Glomerular endothelial cell (primary cell): ENCODE measurements around the gene MED23. TPM values are rescaled to one million over a fixed set of nuclear protein-coding genes. Genes with fewer than 3 reads are reported as not detected.

Source experiments
- DNase-seq: peaks from one replicate; pipeline ENCODE4 v3.0.0-alpha.2; 2011; ENCODE audit warnings: low read depth, low spot score; ENCODE audit errors: extremely low read depth
- total RNA-seq: library from RNA; depleted of rRNA; stranded (reverse); fragments of >200 nt; gene quantifications from 2 replicates; pipeline ENCODE4 v1.2.3, GENCODE V29; 2015

The MED23 gene
- total RNA-seq, 1 donor from 2014 or later = 20.9 TPM

DNA sequence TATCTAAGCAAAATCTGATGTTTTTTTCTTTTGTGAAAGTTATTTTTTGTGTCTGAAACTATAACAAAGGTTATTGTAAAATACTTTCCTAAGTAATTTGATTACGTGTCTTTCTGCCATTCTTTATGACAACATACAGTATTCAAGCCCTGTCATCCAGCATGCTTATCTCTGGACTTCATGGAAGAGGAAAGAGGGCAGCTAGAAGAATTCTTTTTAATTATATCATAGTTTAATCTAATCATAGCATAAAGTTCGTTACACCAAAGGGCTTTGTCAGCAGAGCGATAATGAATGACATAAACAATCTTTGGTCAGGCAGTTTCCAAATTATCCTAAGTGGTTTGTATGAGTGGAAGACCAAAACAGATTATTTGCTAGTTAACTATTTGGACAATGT lies 12.5 kb upstream of the MED23 start:
- no peak for DNase-seq

DNA sequence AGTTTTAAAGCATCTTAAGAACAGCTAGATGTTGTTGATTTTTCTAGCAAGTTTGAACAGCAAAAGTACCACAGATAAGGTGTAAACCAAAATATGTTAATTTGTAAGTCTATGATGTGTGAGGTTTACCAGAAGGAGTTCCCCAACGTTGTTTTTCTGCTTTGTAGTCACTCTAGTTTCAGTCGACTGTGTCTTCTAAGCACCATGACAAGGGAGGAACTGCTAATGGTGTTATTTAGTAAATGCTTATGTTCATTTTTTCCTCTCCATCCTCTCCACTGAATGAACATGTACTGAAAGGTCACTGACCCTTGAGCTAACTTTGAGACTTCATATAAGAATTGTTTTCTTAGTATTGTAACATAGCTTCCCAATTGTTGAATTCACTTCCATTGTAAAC lies 12.1 kb upstream of the MED23 start:
- DNase-seq = no peak

DNA sequence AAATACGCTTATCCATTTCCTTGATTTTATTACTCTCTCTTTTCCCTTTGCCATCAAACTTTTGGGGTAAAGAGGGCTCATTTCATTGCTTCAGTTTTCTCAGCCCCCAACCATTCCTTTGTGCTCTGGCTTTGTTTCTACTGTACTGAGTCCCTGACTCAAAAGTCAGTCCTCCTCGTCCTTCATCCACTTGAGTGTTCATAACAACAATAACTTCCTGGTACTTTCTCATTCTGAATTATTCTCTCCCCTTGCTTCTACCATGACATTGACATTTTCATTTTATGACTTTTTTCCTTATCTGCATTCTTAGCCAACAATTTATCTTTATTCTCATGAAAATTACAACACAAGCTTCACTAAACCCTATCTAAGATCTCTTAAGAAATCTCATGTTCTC lies 10.0 kb upstream of the MED23 start:
- DNase-seq = no peak

DNA sequence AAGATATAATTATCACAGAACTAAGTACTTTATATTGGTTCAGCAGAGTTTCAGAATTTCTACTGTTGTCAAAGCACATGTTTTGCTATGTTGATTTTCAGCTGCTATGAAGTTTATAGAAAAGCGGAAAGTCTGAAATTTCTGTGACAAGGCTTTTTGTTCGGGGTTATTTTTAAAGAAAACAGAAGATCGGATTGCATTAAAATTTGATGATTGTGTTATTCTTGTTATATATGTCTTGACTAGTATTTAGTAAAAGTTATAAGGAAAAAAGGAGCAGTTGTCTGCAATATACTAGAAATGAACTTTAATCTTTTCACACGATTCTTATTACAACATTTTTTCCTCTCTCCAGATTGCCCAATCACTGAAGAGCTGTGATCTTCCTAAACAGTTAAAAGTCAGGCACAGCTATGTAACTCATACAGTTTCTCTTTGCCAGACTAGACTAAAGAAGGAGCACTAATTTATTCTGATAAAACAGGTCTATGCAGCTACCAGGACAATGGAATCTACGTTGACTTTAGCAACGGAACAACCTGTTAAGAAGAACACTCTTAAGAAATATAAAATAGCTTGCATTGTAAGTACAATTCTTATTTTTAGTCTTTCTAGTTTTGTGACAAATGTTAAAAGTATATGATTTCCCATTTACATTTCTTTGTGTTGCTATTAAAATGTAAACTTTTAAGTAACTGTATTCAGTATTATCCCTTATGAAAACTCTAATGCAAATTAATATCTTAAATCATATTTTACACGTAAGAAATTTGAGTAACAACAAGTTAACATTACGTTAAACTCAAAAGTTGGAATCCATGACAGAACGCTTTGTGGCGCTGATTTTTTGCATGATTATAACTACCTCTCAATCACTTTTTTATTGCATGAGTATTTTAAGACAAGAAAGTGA lies 9.1 kb upstream of the MED23 start, which contains the start of gene ENPP3:
TSS of gene ENPP3 (plus strand) at position 423 of the 913 bp plus-strand sequence. CDS start at position 506, 83 bp downstream.
- DNase-seq = no peak

DNA sequence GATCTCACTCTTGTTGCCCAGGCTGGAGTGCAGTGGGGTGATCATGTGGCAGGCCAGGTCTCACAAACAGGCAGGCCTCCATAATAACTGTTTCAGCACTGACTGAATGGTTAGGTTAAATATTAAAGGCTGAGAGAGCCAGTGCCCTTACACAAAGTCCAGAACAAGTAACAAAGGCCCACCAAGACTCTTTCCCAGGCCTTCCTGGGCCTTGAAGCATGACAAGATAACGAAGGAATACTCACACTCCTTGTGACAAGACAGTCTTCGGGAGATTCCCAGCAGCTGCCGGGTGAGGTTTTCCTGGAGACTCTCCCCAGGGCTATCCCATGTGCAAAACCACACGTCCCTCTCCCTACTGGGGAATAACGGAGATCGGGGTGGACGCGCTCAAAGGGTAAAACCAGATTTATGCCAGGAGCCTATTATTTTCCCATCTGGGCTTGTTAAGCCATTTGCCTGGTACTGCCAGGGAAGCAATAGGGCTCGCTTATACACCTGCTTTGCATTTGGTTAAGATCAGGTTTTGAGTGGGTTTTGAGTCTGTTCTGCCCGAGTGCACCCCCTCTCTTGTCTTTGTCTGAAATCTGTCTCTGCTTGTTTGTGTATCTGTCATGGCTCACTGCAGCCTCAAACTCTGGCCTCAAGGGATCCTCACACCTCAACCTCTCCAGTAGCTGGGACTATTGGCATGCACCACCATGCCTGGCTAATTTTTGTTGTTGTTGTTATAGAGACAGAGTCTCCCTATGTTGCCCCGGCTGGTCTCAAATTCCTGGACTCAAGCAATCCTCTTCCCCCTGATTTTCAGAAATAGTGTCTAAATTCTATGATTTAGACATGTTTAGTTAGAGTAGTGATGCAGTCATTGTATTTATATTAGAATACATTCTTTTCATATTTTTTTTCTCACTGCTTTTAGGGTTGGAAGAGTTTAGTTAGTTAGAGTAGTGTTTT lies 7.6 kb upstream of the MED23 start:
- no peak for DNase-seq

DNA sequence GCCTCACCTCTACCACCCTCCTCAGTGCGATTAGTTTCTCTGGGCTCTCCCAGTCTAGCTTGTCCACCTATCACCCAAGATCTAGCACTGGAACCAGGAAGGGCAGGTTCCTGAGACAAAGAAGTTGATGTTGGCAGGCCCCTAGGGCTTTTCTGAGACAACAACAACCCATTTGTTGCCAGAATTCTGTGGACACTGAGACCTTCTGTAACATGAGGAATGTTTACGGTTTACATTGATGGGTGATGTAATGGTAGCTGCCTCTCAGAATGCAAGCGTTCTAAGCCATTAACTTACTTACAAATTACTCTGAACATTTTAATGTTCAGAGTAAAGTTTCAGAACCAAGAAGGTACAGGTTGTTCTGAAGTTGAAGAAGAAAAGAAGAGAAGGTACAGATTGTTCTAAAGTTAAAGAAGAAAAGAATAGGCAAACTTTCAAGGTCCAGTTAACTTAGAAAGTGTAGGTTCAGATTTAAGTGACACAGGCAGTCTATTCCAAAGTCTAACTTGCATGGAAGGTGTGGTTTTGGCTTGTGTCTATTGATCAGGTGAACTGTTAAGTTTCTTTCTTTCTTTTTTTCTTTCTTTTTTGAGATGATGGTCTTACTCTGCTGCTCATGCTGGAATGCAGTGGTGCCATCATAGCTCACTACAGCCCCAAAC lies 3.7 kb upstream of the MED23 start:
- DNase-seq = no peak

DNA sequence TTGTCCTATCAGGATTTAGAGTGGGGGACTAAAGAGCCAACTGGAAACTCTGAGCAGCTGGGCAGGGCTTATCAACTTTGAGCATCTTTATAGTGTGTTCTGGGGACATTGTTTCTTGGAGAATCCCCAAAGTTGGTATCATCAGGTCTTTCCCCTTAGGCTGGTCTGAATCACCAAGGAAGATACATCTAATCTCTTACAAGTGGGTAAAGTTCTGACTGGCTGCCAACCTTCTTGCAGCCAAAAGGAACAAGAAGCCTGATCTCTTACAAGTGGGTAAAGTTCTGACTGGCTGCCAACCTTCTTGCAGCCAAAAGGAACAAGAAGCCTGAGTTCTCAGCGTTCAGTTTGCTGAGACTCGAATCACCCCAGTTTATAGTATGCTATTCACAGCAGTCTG lies 1.6 kb upstream of the MED23 start:
- no peak for DNase-seq

DNA sequence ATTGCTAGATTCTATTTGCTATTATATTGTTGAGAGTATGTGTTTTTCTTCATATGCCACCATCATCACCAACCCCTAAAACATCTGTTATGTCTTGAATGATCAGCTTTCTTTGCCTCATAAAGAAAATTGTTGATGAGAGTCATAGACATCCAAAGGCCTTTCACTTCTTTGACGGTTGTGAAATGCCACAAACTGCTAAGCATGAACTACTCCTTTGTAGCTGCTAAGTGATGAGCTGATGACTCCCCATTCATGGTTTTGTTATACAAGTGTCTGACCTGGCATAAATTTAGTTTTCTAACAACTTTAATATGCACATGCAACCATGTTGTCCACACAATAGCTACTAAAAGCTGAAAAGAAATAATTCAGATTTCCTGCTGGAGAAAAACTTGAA lies 684 bp upstream of the MED23 start:
- no peak for DNase-seq

DNA sequence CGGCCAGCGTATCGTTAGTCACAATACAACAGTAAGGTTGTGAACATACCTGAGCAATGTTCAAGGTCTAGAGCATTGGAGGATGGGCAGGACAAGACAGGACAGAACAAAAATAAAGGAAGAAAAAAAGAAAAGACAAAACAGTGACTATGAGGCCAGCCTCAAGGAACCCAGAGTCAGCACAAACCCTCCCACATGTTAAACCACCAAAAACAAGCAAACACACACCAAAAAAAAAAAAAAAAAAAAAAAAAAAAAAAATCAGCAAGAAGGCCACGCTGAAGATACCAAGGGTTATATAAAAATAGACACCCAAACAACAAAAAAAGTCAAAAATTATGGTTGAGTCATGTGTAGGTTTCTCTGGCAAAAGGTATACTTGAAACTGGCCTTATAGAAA lies 12.8 kb downstream of the MED23 start:
- DNase-seq = no peak

DNA sequence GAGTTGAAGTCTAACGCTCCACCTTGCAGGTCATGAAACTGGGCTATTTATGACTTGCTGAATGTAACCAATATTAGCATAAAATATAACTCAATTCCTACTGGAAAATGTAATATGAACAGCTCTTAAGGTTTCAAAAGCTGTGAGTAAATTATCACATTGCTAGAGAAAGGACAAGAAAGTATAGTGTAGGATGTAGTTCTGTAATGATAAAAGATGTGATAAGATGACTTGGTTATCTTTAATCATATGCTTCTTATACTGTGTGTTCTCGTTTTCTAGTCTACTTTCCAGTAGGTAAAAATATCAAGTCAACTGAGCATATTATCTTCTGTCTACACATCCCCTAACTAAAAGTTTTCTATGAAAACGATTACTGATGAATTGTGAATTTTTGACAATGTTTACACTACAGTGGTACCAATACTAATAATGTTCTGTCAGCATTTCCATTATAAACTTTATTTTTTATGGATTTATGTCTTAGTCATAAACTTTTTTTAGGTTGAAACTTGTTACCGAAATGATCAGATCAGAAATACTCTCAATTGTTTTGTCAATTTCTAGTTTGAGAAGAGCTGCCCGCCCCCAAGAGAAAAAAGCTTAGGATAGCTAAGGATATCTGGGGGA lies 14.6 kb downstream of the MED23 start:
- no peak for DNase-seq

DNA sequence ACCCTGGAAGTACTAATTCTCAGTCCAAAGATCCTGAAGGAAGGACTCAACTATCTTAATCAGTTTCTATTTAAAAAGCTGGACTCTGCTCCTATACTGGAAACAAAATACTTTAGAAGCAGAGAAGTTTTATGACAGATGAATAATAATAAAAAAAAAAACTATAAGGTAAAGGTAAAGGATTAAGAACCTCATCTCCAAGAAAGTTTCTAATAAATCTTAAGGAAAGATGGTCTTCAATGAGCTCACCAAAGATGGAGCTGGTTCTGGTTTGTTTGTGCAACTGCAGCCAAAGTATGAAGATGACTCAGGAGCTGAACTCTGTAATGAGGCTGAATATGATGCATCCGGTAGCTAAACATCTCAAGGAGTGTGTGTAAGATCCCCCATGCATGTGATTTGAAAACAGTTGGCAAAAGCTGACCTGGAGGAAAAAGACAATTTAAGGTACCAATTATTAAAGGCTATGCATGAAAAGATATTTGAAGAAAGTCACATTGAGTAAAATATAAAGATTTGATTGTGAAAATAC lies 25.2 kb downstream of the MED23 start:
- DNase-seq = no peak

DNA sequence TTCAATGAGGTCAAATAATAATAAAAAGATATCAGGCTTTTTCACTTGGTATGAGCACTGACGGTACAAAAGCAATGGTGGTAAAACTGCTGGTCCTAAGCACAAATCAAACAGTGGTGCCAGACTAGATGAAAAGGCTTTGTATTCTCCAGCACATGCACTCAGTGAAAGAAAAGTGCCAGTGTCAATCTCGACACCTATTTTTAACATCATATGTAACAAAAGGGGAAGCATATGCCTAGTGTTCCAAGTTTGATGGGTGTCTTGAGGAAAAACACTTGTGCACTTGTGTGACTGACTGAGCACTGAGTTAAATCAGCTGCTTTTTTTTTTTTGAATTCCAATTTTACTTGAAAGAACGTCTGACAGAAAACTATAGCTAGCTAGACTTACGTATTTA lies 27.3 kb downstream of the MED23 start:
- DNase-seq = no peak

DNA sequence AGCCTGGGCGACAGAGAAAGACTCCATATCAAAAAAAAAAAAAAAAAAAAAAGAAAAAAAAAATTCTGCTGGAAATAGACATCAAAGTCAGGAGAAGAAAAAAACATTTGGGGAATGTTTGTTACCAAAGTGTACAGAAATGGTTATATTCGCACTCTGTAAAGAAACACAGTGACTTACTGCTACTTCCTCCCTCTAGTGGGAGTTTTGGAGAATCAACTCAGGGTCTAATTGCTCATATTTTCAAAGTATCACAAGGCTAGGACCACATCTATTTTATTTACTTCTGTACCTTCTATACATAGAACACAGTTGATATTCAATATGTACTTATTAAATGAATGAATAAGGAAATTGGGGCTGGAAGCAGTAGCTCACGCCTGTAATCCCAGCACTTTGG lies 30.6 kb downstream of the MED23 start:
- no peak for DNase-seq

DNA sequence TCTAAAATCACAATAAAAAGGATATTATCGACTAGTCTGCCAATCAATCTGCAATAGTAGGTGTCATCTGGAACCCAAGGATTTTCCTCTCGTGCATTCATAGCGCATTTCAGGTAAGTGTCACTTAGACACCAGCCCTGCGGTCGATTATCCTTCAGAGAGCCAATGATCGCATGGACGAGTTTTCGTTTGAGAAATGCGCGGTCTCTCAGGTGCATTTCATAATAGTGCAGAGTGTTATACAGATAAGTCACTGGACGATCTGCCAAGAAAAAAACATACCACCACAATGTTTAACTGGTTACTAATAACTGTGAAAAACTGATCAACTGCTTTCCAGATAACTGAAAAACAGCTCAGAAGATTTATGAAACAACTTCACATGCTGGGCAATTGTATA lies 34.0 kb downstream of the MED23 start:
- no peak for DNase-seq

DNA sequence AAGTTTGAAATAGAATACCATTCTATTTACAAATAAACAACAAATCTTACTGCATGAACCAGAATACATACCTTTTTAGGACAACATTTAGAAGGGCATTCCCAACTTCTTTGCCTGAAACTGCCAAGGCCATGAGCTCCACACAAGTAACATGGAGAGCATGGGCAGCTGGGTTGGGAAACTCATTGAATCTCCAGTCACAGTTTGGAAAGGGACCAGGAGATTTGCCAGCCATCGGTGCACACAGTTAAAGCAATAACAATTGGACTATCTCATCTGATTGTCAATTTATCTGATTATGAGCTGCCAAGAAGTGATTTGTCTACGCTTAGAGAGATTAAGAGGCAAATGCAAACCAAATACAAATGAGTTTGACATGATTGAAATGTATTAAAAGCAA lies 35.1 kb downstream of the MED23 start:
- DNase-seq = no peak

DNA sequence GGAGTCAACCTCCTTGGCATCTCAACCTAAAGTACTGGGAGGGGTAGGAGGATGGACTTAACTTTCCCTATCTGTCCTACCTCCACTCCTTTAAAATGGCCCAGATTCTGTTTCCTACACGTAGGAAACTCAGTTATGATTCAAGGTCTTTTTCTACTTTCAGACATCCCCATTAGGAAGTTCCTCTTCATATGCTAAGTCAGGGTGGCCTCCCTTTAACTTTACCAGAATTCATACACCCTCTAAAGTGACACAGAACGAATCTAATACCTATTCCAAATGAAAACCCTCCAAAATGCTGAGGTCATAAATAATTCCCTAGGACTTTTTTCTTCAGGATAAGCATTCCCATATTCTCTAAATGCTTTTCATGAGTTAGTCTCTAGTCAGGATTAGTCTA lies 39.4 kb downstream of the MED23 start:
- DNase-seq = no peak

DNA sequence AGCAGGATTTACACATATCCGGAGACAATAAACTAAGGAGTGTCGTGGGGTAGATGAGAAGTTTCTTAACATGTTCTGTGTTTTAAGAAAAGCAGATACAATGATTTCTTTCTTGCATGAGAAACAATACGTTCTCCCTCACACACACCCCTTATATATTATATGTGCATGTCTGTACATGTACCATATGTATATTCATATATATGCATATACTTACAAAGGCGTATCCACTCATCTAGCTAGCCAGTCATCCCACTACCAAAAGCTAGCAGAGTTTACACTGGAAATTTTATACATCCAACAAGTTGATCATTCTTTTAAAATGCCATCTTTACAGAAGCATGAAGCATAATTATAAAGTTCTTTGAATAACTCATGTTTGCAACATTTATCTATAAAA lies 40.1 kb downstream of the MED23 start:
- DNase-seq = no peak

DNA sequence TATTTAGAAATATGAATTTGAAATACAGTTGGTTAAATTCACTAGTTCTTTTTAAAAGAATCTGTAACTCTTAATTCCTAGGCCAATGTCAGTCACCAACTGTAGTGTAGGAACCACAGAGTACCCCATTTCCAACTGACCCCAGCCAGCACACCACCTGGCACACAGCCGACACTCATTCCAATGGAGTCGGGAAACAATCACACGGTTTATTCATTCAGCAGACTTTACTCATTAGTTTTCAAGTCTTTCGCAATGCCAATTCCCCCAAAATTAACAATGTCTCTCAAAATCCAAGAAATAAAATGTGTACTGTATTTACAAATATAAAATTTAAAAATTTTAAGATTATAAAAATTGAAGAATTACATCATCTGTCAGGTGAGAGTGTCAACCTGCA lies 41.5 kb downstream of the MED23 start:
- DNase-seq = no peak

DNA sequence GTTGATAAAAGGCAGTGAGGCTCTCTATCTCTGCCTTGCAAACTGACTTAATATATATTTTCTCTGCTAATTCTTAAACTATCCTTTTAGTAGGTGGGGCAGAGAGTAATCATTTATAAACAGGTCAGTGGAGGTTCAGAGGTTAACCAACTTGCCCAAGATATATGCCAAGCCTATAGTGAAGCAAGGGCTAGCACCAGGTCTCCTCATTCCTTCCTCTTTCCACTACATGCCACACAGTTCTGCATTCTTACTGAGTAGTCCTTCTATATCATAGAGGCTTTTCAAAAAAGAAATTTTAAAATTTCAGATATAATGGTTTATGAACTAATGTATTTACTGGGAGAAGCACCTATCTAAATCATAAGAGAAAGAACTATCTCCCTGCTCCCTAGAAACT lies 46.5 kb downstream of the MED23 start:
- DNase-seq = no peak

DNA sequence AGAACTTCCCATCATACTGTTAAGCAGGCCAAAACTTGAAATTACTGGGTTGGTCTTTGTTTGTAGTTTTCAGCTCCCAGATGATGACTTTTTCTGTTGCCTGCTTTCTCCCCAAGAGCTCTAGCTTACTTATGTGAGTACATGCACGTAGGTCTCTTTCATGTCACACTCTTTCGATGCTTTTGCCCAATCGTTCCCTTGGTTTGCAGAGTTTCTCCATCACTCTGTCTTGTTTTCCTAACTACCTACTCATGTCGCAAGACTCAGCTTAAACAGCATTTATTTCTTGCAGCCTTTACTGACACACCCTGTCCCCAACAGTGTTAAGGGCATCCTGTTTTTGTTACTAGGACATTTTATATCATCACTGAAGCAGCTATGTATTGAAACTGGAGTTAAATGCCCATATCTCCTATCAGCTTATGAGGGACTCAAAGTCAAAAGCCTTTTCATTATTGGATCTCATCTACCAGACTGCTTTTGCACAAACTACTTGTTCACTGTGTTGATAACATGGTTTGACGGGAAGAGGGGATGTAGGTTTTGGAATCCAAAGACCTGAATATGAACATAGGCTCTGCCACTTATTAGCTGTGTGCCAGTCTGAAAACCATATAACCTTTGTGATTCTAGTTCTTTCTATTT lies 52.1 kb downstream of the MED23 start:
- DNase-seq = no peak
